ENCODE data around the gene SLC15A2. TPM values are rescaled to one million over a fixed set of nuclear protein-coding genes. Genes with fewer than 3 reads are reported as not detected.

Gene SLC15A2
- total and polyA plus RNA-seq, 9 donors, result 17.3 to 56.0 (median 28.5) TPM

Other genes with a start within 250 kb of the SLC15A2 start
- 4.1 TPM for gene HCLS1, start 233.5 kb upstream of the SLC15A2 start, total RNA-seq
- gene HCLS1, start 233.5 kb upstream of the SLC15A2 start, polyA plus RNA-seq (ENCODE audit: insufficient read depth in 1 of 8, insufficient read length in 8 of 8, low replicate concordance in 1 of 8), result 1 to 10 TPM; 5.9 to 9.7 (median 8.0) TPM
- gene GOLGB1, start 144.7 kb upstream of the SLC15A2 start, total RNA-seq, result 45.1 TPM
- gene GOLGB1, start 144.7 kb upstream of the SLC15A2 start, polyA plus RNA-seq (ENCODE audit: insufficient read depth in 1 of 8, insufficient read length in 8 of 8, low replicate concordance in 1 of 8), result 10 to 100 TPM; 38.0 to 50.2 (median 43.2) TPM
- gene IQCB1, start 59.3 kb upstream of the SLC15A2 start, total RNA-seq, result 18.1 TPM
- 10 to 100 TPM; 16.1 to 22.7 (median 18.2) TPM for gene IQCB1, start 59.3 kb upstream of the SLC15A2 start, polyA plus RNA-seq (ENCODE audit: insufficient read depth in 1 of 8, insufficient read length in 8 of 8, low replicate concordance in 1 of 8)
- gene EAF2, start 59.2 kb upstream of the SLC15A2 start, total RNA-seq, result 9.5 TPM
- gene EAF2, start 59.2 kb upstream of the SLC15A2 start, polyA plus RNA-seq (ENCODE audit: insufficient read depth in 1 of 8, insufficient read length in 8 of 8, low replicate concordance in 1 of 8), result 10 to 100 TPM in 1 of 8 donors, 1 to 10 TPM in 7; 5.7 to 10.0 (median 7.5) TPM
- 0.22 TPM for gene ILDR1, start 127.8 kb downstream of the SLC15A2 start, total RNA-seq
- under 1 TPM; 0.10 to 0.83 (median 0.24) TPM for gene ILDR1, start 127.8 kb downstream of the SLC15A2 start, polyA plus RNA-seq (ENCODE audit: insufficient read depth in 1 of 8, insufficient read length in 8 of 8, low replicate concordance in 1 of 8)
- gene CD86, start 161.0 kb downstream of the SLC15A2 start, total RNA-seq, result 2.2 TPM
- gene CD86, start 161.0 kb downstream of the SLC15A2 start, polyA plus RNA-seq (ENCODE audit: insufficient read depth in 1 of 8, insufficient read length in 8 of 8, low replicate concordance in 1 of 8), result 1 to 10 TPM; 1.7 to 3.0 (median 2.6) TPM